Measurements from ENCODE around the gene ENOX2. TPM values are rescaled to one million over a fixed set of nuclear protein-coding genes. Genes with fewer than 3 reads are reported as not detected.

ENOX2 gene
- total RNA-seq, 2 donors from 2014 or later = 7.0 to 13.0 TPM

- H3K27ac Mint-ChIP-seq = no peak overlapping the region
- H3K9me3 Mint-ChIP-seq = no peaks in the 10 kb centered on the region
- H3K27me3 Mint-ChIP-seq = no peaks in the 10 kb centered on the region
- H3K4me3 Mint-ChIP-seq = no peak overlapping the region
- no peaks in the 10 kb centered on the region for H3K4me1 Mint-ChIP-seq
- no peak for ATAC-seq (replicated peaks)
- H3K36me3 Mint-ChIP-seq (ENCODE audit: low read depth) = no peaks in the 10 kb centered on the region
Observed at GRCh38 chrX:130699618-130700017, 203.4 kb downstream of the ENOX2 start.

GRCh38 chrX:130696542-130696941 is 206.5 kb downstream of the ENOX2 start:
- Mint-ChIP-seq H3K4me1 (no peaks in the 10 kb centered on the region), H3K27ac (no peak overlapping the region), H3K4me3 (no peak overlapping the region), H3K36me3 (ENCODE audit: low read depth) (no peaks in the 10 kb centered on the region), H3K27me3 (no peaks in the 10 kb centered on the region), H3K9me3 (no peaks in the 10 kb centered on the region)
- no peak for ATAC-seq (replicated peaks)

DNA sequence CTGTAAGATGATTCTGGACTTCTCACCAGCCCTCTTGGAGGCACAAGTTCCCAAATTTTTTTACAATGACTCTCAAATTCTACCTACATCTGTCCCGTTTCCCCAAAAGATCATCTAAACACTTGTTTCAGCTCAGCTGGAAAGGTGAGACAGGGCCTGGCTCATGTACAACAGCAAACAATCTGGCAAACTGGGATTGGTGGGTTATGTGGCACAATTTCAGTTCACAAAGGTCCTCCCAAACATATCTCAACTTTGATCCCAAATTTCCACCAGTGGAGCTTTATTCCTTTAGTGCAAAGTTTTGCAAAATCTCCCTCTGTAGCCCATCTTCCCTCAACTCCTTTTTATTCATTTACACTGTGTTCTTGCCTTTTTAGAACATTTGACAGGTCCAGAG is 207.1 kb downstream of the ENOX2 start:
- Mint-ChIP-seq H3K27me3 (no peaks in the 10 kb centered on the region), H3K9me3 (no peaks in the 10 kb centered on the region), H3K36me3 (ENCODE audit: low read depth) (no peaks in the 10 kb centered on the region), H3K4me3 (no peak overlapping the region), H3K4me1 (no peaks in the 10 kb centered on the region), H3K27ac (no peak overlapping the region)
- ATAC-seq (replicated peaks) = no peak

- ATAC-seq (replicated peaks) = no peak
- Mint-ChIP-seq H3K27ac (no peak overlapping the region), H3K4me1 (no peaks in the 10 kb centered on the region), H3K36me3 (ENCODE audit: low read depth) (no peaks in the 10 kb centered on the region), H3K9me3 (no peaks in the 10 kb centered on the region), H3K27me3 (no peaks in the 10 kb centered on the region), H3K4me3 (no peak overlapping the region)
Observed at GRCh38 chrX:130694983-130695382, 208.0 kb downstream of the ENOX2 start.

- Mint-ChIP-seq H3K36me3 (ENCODE audit: low read depth) (peaks cover 22% of the 10 kb centered on the region), H3K27me3 (no peaks in the 10 kb centered on the region), H3K4me1 (no peaks in the 10 kb centered on the region), H3K4me3 (no peak overlapping the region), H3K9me3 (no peaks in the 10 kb centered on the region), H3K27ac (no peak overlapping the region)
- no peak for ATAC-seq (replicated peaks)
Observed at GRCh38 chrX:130691576-130691975, 211.4 kb downstream of the ENOX2 start.

GRCh38 chrX:130688360-130688759 is 214.6 kb downstream of the ENOX2 start:
- ATAC-seq (replicated peaks) = no peak
- Mint-ChIP-seq H3K36me3 (ENCODE audit: low read depth) (peaks cover 35% of the 10 kb centered on the region), H3K27ac (no peak overlapping the region), H3K4me1 (no peaks in the 10 kb centered on the region), H3K9me3 (no peaks in the 10 kb centered on the region), H3K4me3 (no peak overlapping the region), H3K27me3 (no peaks in the 10 kb centered on the region)

GRCh38 chrX:130682990-130683389 is 220.0 kb downstream of the ENOX2 start:
- H3K27ac Mint-ChIP-seq = no peak overlapping the region
- ATAC-seq (replicated peaks) = no peak
- H3K36me3 Mint-ChIP-seq (ENCODE audit: low read depth) = peaks cover 43% of the 10 kb centered on the region
- H3K4me3 Mint-ChIP-seq = no peak overlapping the region
- no peaks in the 10 kb centered on the region for H3K27me3 Mint-ChIP-seq
- H3K4me1 Mint-ChIP-seq = no peaks in the 10 kb centered on the region
- no peaks in the 10 kb centered on the region for H3K9me3 Mint-ChIP-seq

- H3K9me3 Mint-ChIP-seq = no peaks in the 10 kb centered on the region
- H3K27ac Mint-ChIP-seq = no peak overlapping the region
Observed at GRCh38 chrX:130680164-130681035, 222.6 kb downstream of the ENOX2 start.

DNA sequence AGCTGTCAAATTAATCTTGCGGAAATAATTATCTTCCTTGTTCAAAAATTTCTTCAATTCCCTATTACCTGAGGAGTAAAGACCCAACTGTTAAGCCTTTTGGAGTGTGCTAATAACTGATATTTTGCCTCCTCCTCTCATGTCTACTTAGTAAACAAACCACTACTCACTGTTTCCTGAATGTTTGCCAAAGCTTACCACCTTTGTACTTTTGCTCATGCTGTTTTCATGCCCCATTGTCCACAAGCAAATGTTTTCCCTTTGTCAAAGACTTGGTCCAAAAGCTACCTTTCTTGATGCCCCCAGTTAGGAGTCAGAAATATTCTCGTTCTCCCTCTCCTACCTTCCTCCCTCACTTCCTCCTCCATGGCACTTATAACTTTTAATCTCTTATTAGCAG is 226.1 kb downstream of the ENOX2 start:
- no peaks in the 10 kb centered on the region for H3K4me1 Mint-ChIP-seq
- H3K27ac Mint-ChIP-seq = no peak overlapping the region
- no peak for ATAC-seq (replicated peaks)
- H3K27me3 Mint-ChIP-seq = no peaks in the 10 kb centered on the region
- H3K9me3 Mint-ChIP-seq = no peaks in the 10 kb centered on the region
- H3K36me3 Mint-ChIP-seq (ENCODE audit: low read depth) = peaks cover 54% of the 10 kb centered on the region
- H3K4me3 Mint-ChIP-seq = no peak overlapping the region

More at GRCh38 chrX:130680164-130681035, 222.6 kb downstream of the ENOX2 start:
- peaks cover 32% of the 10 kb centered on the region for H3K36me3 Mint-ChIP-seq (ENCODE audit: low read depth)
- H3K4me1 Mint-ChIP-seq = no peaks in the 10 kb centered on the region
- no peak overlapping the region for H3K4me3 Mint-ChIP-seq
- H3K27me3 Mint-ChIP-seq = no peaks in the 10 kb centered on the region
- no peak for ATAC-seq (replicated peaks)

- H3K27ac Mint-ChIP-seq = no peak overlapping the region
- no peak for ATAC-seq (replicated peaks)
- no peaks in the 10 kb centered on the region for H3K27me3 Mint-ChIP-seq
- peaks cover 70% of the 10 kb centered on the region for H3K36me3 Mint-ChIP-seq (ENCODE audit: low read depth)
- H3K4me3 Mint-ChIP-seq = no peak overlapping the region
- no peaks in the 10 kb centered on the region for H3K9me3 Mint-ChIP-seq
- H3K4me1 Mint-ChIP-seq = no peaks in the 10 kb centered on the region
Observed at GRCh38 chrX:130672214-130672613, 230.8 kb downstream of the ENOX2 start.

DNA sequence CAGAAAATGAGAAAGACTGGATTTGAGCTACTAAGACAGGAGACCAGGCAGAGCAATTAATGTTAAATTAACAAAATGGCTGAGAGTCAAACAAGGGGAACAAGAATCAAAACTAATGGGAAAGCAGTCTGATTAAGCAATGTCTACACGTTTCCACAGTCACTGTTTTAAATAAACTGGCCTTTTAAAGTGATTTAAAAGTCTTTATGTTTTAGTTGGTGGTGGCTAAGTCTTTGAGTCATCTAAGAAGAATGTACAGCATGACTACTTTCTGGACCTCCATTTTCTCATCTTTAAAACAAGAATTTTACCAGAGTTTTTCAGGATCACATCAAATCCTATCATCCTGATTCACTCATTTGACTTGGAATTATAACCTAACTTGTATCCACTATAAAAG is 233.8 kb downstream of the ENOX2 start:
- Mint-ChIP-seq H3K27ac (no peak overlapping the region), H3K9me3 (no peaks in the 10 kb centered on the region), H3K4me3 (no peak overlapping the region), H3K27me3 (no peaks in the 10 kb centered on the region), H3K36me3 (ENCODE audit: low read depth) (peaks cover 78% of the 10 kb centered on the region), H3K4me1 (no peaks in the 10 kb centered on the region)
- no peak for ATAC-seq (replicated peaks)

GRCh38 chrX:130665263-130665662 is 237.7 kb downstream of the ENOX2 start:
- Mint-ChIP-seq H3K9me3 (no peaks in the 10 kb centered on the region), H3K4me3 (no peak overlapping the region), H3K27ac (no peak overlapping the region), H3K27me3 (no peaks in the 10 kb centered on the region), H3K36me3 (ENCODE audit: low read depth) (peaks cover 80% of the 10 kb centered on the region), H3K4me1 (no peaks in the 10 kb centered on the region)
- no peak for ATAC-seq (replicated peaks)

DNA sequence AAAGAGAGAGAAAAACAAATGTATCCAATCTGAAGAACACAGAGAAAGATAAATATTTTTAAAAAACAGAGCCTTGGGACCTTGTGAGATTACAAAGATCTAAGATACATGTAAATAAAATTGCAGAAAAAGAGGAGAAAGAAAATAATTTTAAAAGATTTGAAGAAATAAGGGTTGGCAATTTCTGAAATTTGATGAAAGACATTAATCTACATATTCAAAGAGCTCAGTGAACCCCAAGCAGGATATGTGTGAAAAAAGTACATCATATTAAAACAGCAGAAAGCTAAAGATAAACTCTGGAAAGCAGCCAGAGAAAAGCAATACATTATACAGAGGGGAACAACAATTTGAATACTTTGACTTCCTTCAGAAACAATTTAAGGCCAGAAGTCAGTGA is 244.7 kb downstream of the ENOX2 start:
- peaks cover 34% of the 10 kb centered on the region for H3K36me3 Mint-ChIP-seq (ENCODE audit: low read depth)
- H3K27me3 Mint-ChIP-seq = no peaks in the 10 kb centered on the region
- H3K27ac Mint-ChIP-seq = no peak overlapping the region
- no peaks in the 10 kb centered on the region for H3K4me1 Mint-ChIP-seq
- no peak overlapping the region for H3K4me3 Mint-ChIP-seq
- no peaks in the 10 kb centered on the region for H3K9me3 Mint-ChIP-seq
- ATAC-seq (replicated peaks) = no peak

- H3K36me3 Mint-ChIP-seq (ENCODE audit: low read depth) = peaks cover 17% of the 10 kb centered on the region
- no peaks in the 10 kb centered on the region for H3K27me3 Mint-ChIP-seq
- no peaks in the 10 kb centered on the region for H3K9me3 Mint-ChIP-seq
- no peaks in the 10 kb centered on the region for H3K4me1 Mint-ChIP-seq
- no peak for ATAC-seq (replicated peaks)
- H3K4me3 Mint-ChIP-seq = no peak overlapping the region
- H3K27ac Mint-ChIP-seq = no peak overlapping the region
Observed at GRCh38 chrX:130654409-130654950, 248.5 kb downstream of the ENOX2 start.

DNA sequence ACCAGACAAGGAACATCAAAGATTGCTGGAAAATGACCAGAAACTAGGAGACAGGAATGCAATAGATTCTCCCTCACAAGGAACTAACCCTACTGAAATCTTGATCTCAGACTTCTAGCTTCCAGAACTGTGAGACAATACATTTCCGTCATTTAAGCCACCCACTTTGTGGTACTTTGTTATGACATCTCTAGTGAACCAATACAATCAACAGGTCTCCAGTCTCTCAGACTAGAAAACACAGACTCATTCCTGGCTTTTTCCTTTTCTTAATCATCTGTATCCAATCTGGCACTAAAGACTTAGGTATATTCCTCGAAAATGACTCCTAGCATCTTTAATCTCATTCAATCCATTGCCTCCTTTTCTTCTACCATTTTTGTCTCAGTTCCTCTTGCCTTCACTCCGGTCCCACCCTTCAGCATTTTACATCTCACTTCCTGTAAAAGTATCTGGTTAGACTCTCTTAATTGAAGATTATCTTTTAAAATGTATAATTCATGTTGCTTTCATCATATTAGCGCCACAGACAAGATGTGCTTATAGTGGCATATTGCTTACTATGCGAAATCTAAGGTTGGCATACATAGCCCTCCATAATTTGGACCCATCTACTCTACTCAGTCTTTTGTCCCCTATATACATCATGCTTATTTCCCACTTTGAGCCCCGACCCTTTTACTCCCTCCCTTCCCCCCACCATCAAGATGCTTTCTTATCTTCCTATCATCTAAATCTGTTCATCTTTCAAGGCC is 250.0 kb downstream of the ENOX2 start:
- H3K4me3 Mint-ChIP-seq = no peak overlapping the region
- no peaks in the 10 kb centered on the region for H3K9me3 Mint-ChIP-seq
- H3K4me1 Mint-ChIP-seq = no peaks in the 10 kb centered on the region
- H3K27me3 Mint-ChIP-seq = no peaks in the 10 kb centered on the region
- no peak overlapping the region for H3K27ac Mint-ChIP-seq
- peaks cover 13% of the 10 kb centered on the region for H3K36me3 Mint-ChIP-seq (ENCODE audit: low read depth)
- no peak for ATAC-seq (replicated peaks)

Data from activated T-helper 17 cell treated with anti-CD3 and anti-CD28 coated beads, Interleukin-2, amount 50 U/mL, for 72 hours (primary cell).